SK-N-SH treated with all-trans-retinoic acid at 6 μM for 48 hours (cell line): ENCODE results near the gene DENND5A.

Source experiments
- BACH2 ChIP-seq: fragments of 250-450 bp; sonication (Bioruptor Pico); IDR thresholded peaks from 2 replicates; pipeline ENCODE4 v1.9.0; 2021; ENCODE audit warnings: mild to moderate bottlenecking, borderline replicate concordance
- CSDC2 ChIP-seq: fragments of 250-450 bp; sonication (Bioruptor Pico); IDR thresholded peaks from 2 replicates; pipeline ENCODE4 v1.5.0; 2020; ENCODE audit warnings: mild to moderate bottlenecking, moderate library complexity
- GLIS3 ChIP-seq: fragments of 250-450 bp; sonication (Bioruptor Pico); IDR thresholded peaks from 2 replicates; pipeline ENCODE4 v1.5.0; 2020; ENCODE audit warnings: mild to moderate bottlenecking, moderate library complexity
- ISL1 ChIP-seq: fragments of 250-450 bp; sonication (Bioruptor Pico); IDR thresholded peaks from 2 replicates; pipeline ENCODE4 v2.1.2; 2022; ENCODE audit warnings: mild to moderate bottlenecking, moderate library complexity
- PATZ1 ChIP-seq: fragments of 250-450 bp; sonication (Bioruptor Pico); IDR thresholded peaks from 2 replicates; pipeline ENCODE4 v1.8.0; 2020; ENCODE audit warnings: mild to moderate bottlenecking, moderate library complexity, borderline replicate concordance
- PPARA ChIP-seq: fragments of 250-450 bp; sonication (Bioruptor Pico); IDR thresholded peaks from 2 replicates; pipeline ENCODE4 v1.5.0; 2020; ENCODE audit warnings: mild to moderate bottlenecking, borderline replicate concordance
- RARB ChIP-seq: fragments of 250-450 bp; sonication (Bioruptor Pico); IDR thresholded peaks from 2 replicates; pipeline ENCODE4 v1.8.0; 2021; ENCODE audit warnings: mild to moderate bottlenecking, moderate library complexity
- SNAI2 ChIP-seq: fragments of 250-450 bp; sonication (Bioruptor Pico); IDR thresholded peaks from 2 replicates; pipeline ENCODE4 v1.5.0; 2020; ENCODE audit warnings: mild to moderate bottlenecking, moderate library complexity
- ZFP3 ChIP-seq: fragments of 250-450 bp; sonication (Bioruptor Pico); IDR thresholded peaks from 2 replicates; pipeline ENCODE4 v1.5.0; 2020; ENCODE audit warnings: mild to moderate bottlenecking, moderate library complexity
- ZFP30 ChIP-seq: fragments of 450-650 bp; formaldehyde crosslinking; IDR thresholded peaks from 2 replicates; pipeline ENCODE4 v1.5.0; 2022; ENCODE audit warnings: mild to moderate bottlenecking, moderate library complexity
- ZNF565 ChIP-seq: fragments of 450-650 bp; formaldehyde crosslinking; conservative IDR thresholded peaks from 2 replicates; pipeline ENCODE4 v1.5.0; 2020; ENCODE audit warnings: low read depth, mild to moderate bottlenecking, moderate library complexity
- ZNF8 ChIP-seq: fragments of 450-650 bp; formaldehyde crosslinking; IDR thresholded peaks from 2 replicates; pipeline ENCODE4 v1.5.0; 2020; ENCODE audit warnings: mild to moderate bottlenecking, moderate library complexity
- TF ChIP-seq, protein P1 (sequence below): fragments of 250-450 bp; sonication (Bioruptor Pico); IDR thresholded peaks from 2 replicates; pipeline ENCODE4 v1.5.1; 2020; ENCODE audit warnings: low read depth, mild to moderate bottlenecking, moderate library complexity

GRCh38 chr11:9103542-9104276, 161.4 kb downstream of the DENND5A start:
- TF ChIP-seq ZFP30 (CRISPR knock-in tag) = no peak
- TF ChIP-seq RARB (CRISPR knock-in tag) = no peak
- TF ChIP-seq GLIS3 (CRISPR knock-in tag) = no peak
- no peak for TF ChIP-seq PATZ1
- TF ChIP-seq, protein P1, sequence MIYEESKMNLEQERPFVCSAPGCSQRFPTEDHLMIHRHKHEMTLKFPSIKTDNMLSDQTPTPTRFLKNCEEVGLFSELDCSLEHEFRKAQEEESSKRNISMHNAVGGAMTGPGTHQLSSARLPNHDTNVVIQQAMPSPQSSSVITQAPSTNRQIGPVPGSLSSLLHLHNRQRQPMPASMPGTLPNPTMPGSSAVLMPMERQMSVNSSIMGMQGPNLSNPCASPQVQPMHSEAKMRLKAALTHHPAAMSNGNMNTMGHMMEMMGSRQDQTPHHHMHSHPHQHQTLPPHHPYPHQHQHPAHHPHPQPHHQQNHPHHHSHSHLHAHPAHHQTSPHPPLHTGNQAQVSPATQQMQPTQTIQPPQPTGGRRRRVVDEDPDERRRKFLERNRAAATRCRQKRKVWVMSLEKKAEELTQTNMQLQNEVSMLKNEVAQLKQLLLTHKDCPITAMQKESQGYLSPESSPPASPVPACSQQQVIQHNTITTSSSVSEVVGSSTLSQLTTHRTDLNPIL (CRISPR knock-in tag) = no peak
- no peak for TF ChIP-seq ISL1 (CRISPR knock-in tag)
- TF ChIP-seq CSDC2 = no peak
- TF ChIP-seq PPARA (CRISPR knock-in tag) = no peak
- TF ChIP-seq BACH2 = no peak
- no peak for TF ChIP-seq ZFP3 (CRISPR knock-in tag)
- no peak for TF ChIP-seq ZNF8 (CRISPR knock-in tag)
- TF ChIP-seq ZNF565 (CRISPR knock-in tag) = no peak
- no peak for TF ChIP-seq SNAI2 (CRISPR knock-in tag)
